ENCODE data around the gene KASH5.
A peak's percentile ranks its signal among the peaks of the same experiment; 100 is the strongest.

The KASH5 gene

GRCh38 chr19:49340069-49340864 is 47.8 kb upstream of the KASH5 start:
- Histone ChIP-seq H3K4me2 (ENCODE audit: low read length) (peak overlapping the region; percentile 99), H3K4me1 (ENCODE audit: control insufficient read depth, low read length) (peaks cover 58% of the 10 kb centered on the region), H4K20me1 (ENCODE audit: control insufficient read depth, insufficient read depth, low read depth, low read length) (peaks cover 11% of the 10 kb centered on the region; the same call in 1 of the 2 replicates), H3K27me3 (ENCODE audit: control insufficient read depth, low read length) (no peaks in the 10 kb centered on the region), H3F3A (ENCODE audit: control insufficient read depth, insufficient read depth) (peaks cover 47% of the 10 kb centered on the region), H3K4me3 (ENCODE audit: low read length) (peak overlapping the region; percentile 85), H3K9me3 (ENCODE audit: control insufficient read depth, insufficient read depth, low read length) (no peaks in the 10 kb centered on the region), H3K27ac (ENCODE audit: low read depth, low read length) (peak overlapping the region; percentile 88), H3K9me2 (replicated peaks; ENCODE audit: control insufficient read depth, low read length) (no peaks in the 10 kb centered on the region), H3K79me2 (ENCODE audit: control insufficient read depth, low read length) (peaks cover 43% of the 10 kb centered on the region), H3K36me3 (ENCODE audit: control insufficient read depth, low read length) (peaks cover 56% of the 10 kb centered on the region)
- TF ChIP-seq CTCF (IDR thresholded peaks at IDR 0.05; ENCODE audit: low read depth, low read length, poor library complexity, severe bottlenecking) (no peak), EZH2phosphoT487 (IDR thresholded peaks at IDR 0.05; ENCODE audit: borderline replicate concordance, low read length) (no peak)

GRCh38 chr19:49340865-49341718 is 47.0 kb upstream of the KASH5 start:
- TF ChIP-seq EZH2phosphoT487 (IDR thresholded peaks at IDR 0.05; ENCODE audit: borderline replicate concordance, low read length) (no peak), CTCF (IDR thresholded peaks at IDR 0.05; ENCODE audit: low read depth, low read length, poor library complexity, severe bottlenecking) (no peak)
- H4K20me1 ChIP-seq (ENCODE audit: control insufficient read depth, insufficient read depth, low read depth, low read length): peaks cover 11% of the 10 kb centered on the region; the same call in 1 of the 2 replicates
- peaks cover 48% of the 10 kb centered on the region for H3K36me3 ChIP-seq (ENCODE audit: control insufficient read depth, low read length)
- H3K79me2 ChIP-seq (ENCODE audit: control insufficient read depth, low read length): peaks cover 35% of the 10 kb centered on the region
- no peaks in the 10 kb centered on the region for H3K9me3 ChIP-seq (ENCODE audit: control insufficient read depth, insufficient read depth, low read length)
- peaks cover 39% of the 10 kb centered on the region for H3F3A ChIP-seq (ENCODE audit: control insufficient read depth, insufficient read depth)
- H3K4me1 ChIP-seq (ENCODE audit: control insufficient read depth, low read length): peaks cover 58% of the 10 kb centered on the region
- peak overlapping the region; percentile 99 for H3K4me2 ChIP-seq (ENCODE audit: low read length)
- H3K27ac ChIP-seq (ENCODE audit: low read depth, low read length): peak overlapping the region; percentile 88
- H3K27me3 ChIP-seq (ENCODE audit: control insufficient read depth, low read length): no peaks in the 10 kb centered on the region
- no peaks in the 10 kb centered on the region for H3K9me2 ChIP-seq (replicated peaks; ENCODE audit: control insufficient read depth, low read length)
- peak overlapping the region; percentile 60 for H3K4me3 ChIP-seq (ENCODE audit: low read length)

GRCh38 chr19:49342291-49342721 is 45.7 kb upstream of the KASH5 start:
- no peak overlapping the region for H3K4me2 ChIP-seq (ENCODE audit: low read length)
- H3K27me3 ChIP-seq (ENCODE audit: control insufficient read depth, low read length): no peaks in the 10 kb centered on the region
- H3K36me3 ChIP-seq (ENCODE audit: control insufficient read depth, low read length): peaks cover 36% of the 10 kb centered on the region
- H3K9me3 ChIP-seq (ENCODE audit: control insufficient read depth, insufficient read depth, low read length): no peaks in the 10 kb centered on the region
- no peaks in the 10 kb centered on the region for H3K9me2 ChIP-seq (replicated peaks; ENCODE audit: control insufficient read depth, low read length)
- H3F3A ChIP-seq (ENCODE audit: control insufficient read depth, insufficient read depth): peaks cover 27% of the 10 kb centered on the region
- H3K4me1 ChIP-seq (ENCODE audit: control insufficient read depth, low read length): peaks cover 48% of the 10 kb centered on the region
- TF ChIP-seq EZH2phosphoT487 (IDR thresholded peaks at IDR 0.05; ENCODE audit: borderline replicate concordance, low read length): no peak
- TF ChIP-seq CTCF (IDR thresholded peaks at IDR 0.05; ENCODE audit: low read depth, low read length, poor library complexity, severe bottlenecking): no peak
- H3K27ac ChIP-seq (ENCODE audit: low read depth, low read length): no peak overlapping the region
- peaks cover 11% of the 10 kb centered on the region; the same call in 1 of the 2 replicates for H4K20me1 ChIP-seq (ENCODE audit: control insufficient read depth, insufficient read depth, low read depth, low read length)
- peaks cover 22% of the 10 kb centered on the region for H3K79me2 ChIP-seq (ENCODE audit: control insufficient read depth, low read length)
- no peak overlapping the region for H3K4me3 ChIP-seq (ENCODE audit: low read length)

Measured in DOHH2 (cell line).